HEK293 (cell line): Measurements from ENCODE around the gene TBC1D16.

Experiments
- CTCF ChIA-PET: fragments of 350-600 bp; formaldehyde crosslinking; extraction: SDS; loops from one replicate; lab custom pipeline; 2021; ENCODE audit warnings: antibody characterized with exemption; lab: Yijun Ruan, JAX
- POLR2A ChIA-PET: fragments of 300-600 bp; formaldehyde crosslinking; extraction: SDS; loops from one replicate; lab custom pipeline; 2020; ENCODE audit warnings: antibody characterized with exemption, inconsistent platforms; lab: Yijun Ruan, JAX
- H3K27ac ChIP-seq: fragments of 200-500 bp; sonication (Bioruptor generic); 2 replicates; pipeline ENCODE4 v1.5.1; 2014; ENCODE audit warnings: low read depth, low read length, control low read depth, inconsistent platforms; ENCODE audit errors: extremely low read depth
- H3K36me3 ChIP-seq, 2 experiments: fragments of 200-500 bp in 1 of 2; sonication (Bioruptor generic) in 1 of 2; 1 replicate in 1 of 2; 2 replicates in 1 of 2; pipeline ENCODE4 v1.5.1; 2014 to 2017; ENCODE audit warnings: inconsistent platforms in 2 of 2, low read length in 2 of 2; ENCODE audit not compliant: control insufficient read depth in 2 of 2, insufficient read depth in 1 of 2
- H3K4me1 ChIP-seq: fragments of 200-500 bp; sonication (Bioruptor generic); 2 replicates; pipeline ENCODE4 v1.5.1; 2014; ENCODE audit warnings: mild to moderate bottlenecking, low read length, inconsistent platforms; ENCODE audit not compliant: control insufficient read depth, insufficient read depth
- H3K4me3 ChIP-seq: 2 replicates; pipeline ENCODE4 v1.5.1; 2011; ENCODE audit warnings: low read depth, mild to moderate bottlenecking, control low read depth, low read length, moderate library complexity
- H3K9me3 ChIP-seq: fragments of 200-500 bp; sonication (Bioruptor generic); 2 replicates; pipeline ENCODE4 v1.5.1; 2014; ENCODE audit warnings: low read depth, low read length, inconsistent platforms; ENCODE audit not compliant: control insufficient read depth, insufficient read depth
- KLF1 ChIP-seq: fragments of 450-650 bp; formaldehyde crosslinking; IDR thresholded peaks from 2 replicates; pipeline ENCODE4 v1.5.1; 2016; ENCODE audit warnings: missing biosample characterization, missing genetic modification characterization
- KLF7 ChIP-seq: fragments of 450-650 bp; formaldehyde crosslinking; IDR thresholded peaks from 2 replicates; pipeline ENCODE4 v1.5.1; 2016; ENCODE audit warnings: missing biosample characterization, missing genetic modification characterization, borderline replicate concordance
- KLF9 ChIP-seq: fragments of 450-650 bp; formaldehyde crosslinking; IDR thresholded peaks from 2 replicates; pipeline ENCODE4 v1.5.1; 2016; ENCODE audit warnings: missing biosample characterization, missing genetic modification characterization, low read depth
- SCRT1 ChIP-seq: fragments of 450-650 bp; formaldehyde crosslinking; IDR thresholded peaks from 2 replicates; pipeline ENCODE4 v1.5.1; 2016; ENCODE audit warnings: missing biosample characterization, missing genetic modification characterization, borderline replicate concordance
- SP2 ChIP-seq: fragments of 450-650 bp; formaldehyde crosslinking; IDR thresholded peaks from 2 replicates; pipeline ENCODE4 v1.5.1; 2016; ENCODE audit warnings: missing biosample characterization, missing genetic modification characterization
- ZNF10 ChIP-seq: fragments of 450-650 bp; formaldehyde crosslinking; IDR thresholded peaks from 2 replicates; pipeline ENCODE4 v1.5.1; 2017; ENCODE audit warnings: missing biosample characterization, missing genetic modification characterization
- ZNF121 ChIP-seq: fragments of 450-650 bp; formaldehyde crosslinking; IDR thresholded peaks from 2 replicates; pipeline ENCODE4 v1.5.1; 2016; ENCODE audit warnings: missing biosample characterization, missing genetic modification characterization
- ZNF140 ChIP-seq: fragments of 450-650 bp; formaldehyde crosslinking; IDR thresholded peaks from 2 replicates; pipeline ENCODE4 v1.5.1; 2016; ENCODE audit warnings: missing biosample characterization, missing genetic modification characterization
- ZNF16 ChIP-seq: fragments of 450-650 bp; formaldehyde crosslinking; IDR thresholded peaks from 2 replicates; pipeline ENCODE4 v1.5.1; 2016; ENCODE audit warnings: low read depth, missing biosample characterization, missing genetic modification characterization
- ZNF335 ChIP-seq: fragments of 450-650 bp; formaldehyde crosslinking; conservative IDR thresholded peaks from 2 replicates; pipeline ENCODE4 v1.5.1; 2016; ENCODE audit warnings: missing biosample characterization, missing genetic modification characterization
- ZNF600 ChIP-seq: fragments of 450-650 bp; formaldehyde crosslinking; IDR thresholded peaks from 2 replicates; pipeline ENCODE4 v1.5.1; 2016; ENCODE audit warnings: missing biosample characterization, missing genetic modification characterization
- ZNF664 ChIP-seq: fragments of 450-650 bp; formaldehyde crosslinking; IDR thresholded peaks from 2 replicates; pipeline ENCODE4 v1.5.1; 2016; ENCODE audit warnings: missing biosample characterization, missing genetic modification characterization
- ZNF707 ChIP-seq: fragments of 450-650 bp; formaldehyde crosslinking; IDR thresholded peaks from 2 replicates; pipeline ENCODE4 v1.5.1; 2016; ENCODE audit warnings: missing biosample characterization, missing genetic modification characterization
- ZSCAN30 ChIP-seq: fragments of 450-650 bp; IDR thresholded peaks from 2 replicates; pipeline ENCODE4 v1.5.1; 2018; ENCODE audit warnings: missing biosample characterization, mild to moderate bottlenecking, missing genetic modification characterization, moderate library complexity
- TF ChIP-seq, protein P1 (sequence below): fragments of 450-650 bp; formaldehyde crosslinking; conservative IDR thresholded peaks from 2 replicates; pipeline ENCODE4 v1.5.1; 2016; ENCODE audit warnings: low read depth, missing biosample characterization, missing genetic modification characterization

The TBC1D16 gene

DNA sequence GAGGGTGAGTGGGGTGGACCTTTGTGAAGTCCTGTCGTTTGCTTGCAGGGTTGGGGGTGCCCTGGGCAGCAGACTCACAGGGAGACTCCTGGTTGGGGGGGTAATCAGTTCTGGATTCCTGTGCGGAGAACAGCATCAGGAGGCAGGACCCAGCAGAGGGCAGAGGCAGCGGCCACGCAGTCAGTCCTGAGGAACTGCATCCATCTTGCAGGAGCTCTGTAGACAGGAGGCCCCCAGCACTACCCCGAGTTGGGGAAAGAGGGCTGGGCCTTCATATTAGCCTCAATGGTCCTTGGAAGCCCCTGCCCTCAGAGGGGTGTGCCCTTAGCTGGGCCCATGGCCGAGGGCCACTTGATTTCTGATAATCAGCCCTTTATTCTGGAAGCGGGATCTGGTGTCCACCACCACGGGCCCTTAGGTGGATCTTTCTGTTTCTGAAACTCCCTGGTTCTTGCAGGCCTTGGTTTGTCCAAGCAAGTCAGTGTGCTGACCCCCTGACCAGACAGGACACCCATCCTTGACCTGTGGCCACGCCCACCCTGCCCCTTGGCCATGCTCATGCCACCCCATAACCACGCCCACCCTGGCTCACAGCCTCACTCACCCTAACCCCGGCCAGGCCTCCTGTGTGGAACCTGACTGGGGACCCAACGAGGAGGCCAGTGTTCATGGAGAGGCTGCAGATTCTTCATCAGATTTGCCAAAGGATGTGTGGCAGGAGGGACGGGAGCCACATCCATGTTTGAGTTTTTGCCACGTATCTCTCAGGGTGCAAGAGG, 122.9 kb downstream of the TBC1D16 start:
- no peaks in the 10 kb centered on the region for H3K9me3 ChIP-seq
- no peak overlapping the region for H3K27ac ChIP-seq
- no peaks in the 10 kb centered on the region for H3K36me3 ChIP-seq
- H3K4me1 ChIP-seq, result no peaks in the 10 kb centered on the region
- H3K4me3 ChIP-seq, result no peak overlapping the region
- CTCF ChIA-PET, result interaction anchor here (1.2 kb wide), 1 partner anchor 11 kb away, joined by 4 read pairs; no protein-coding TSS in a partner anchor
- POLR2A ChIA-PET, result no interaction called here
- no peak for TF ChIP-seq ZSCAN30 (tag by site-specific recombination)
- no peak for TF ChIP-seq KLF7 (tag by site-specific recombination)
- TF ChIP-seq ZNF10 (tag by site-specific recombination), result no peak
- no peak for TF ChIP-seq ZNF707 (tag by site-specific recombination)
- no peak for TF ChIP-seq SP2 (tag by site-specific recombination)
- no peak for TF ChIP-seq ZNF140 (tag by site-specific recombination)
- TF ChIP-seq KLF9, result peak; percentile 52

DNA sequence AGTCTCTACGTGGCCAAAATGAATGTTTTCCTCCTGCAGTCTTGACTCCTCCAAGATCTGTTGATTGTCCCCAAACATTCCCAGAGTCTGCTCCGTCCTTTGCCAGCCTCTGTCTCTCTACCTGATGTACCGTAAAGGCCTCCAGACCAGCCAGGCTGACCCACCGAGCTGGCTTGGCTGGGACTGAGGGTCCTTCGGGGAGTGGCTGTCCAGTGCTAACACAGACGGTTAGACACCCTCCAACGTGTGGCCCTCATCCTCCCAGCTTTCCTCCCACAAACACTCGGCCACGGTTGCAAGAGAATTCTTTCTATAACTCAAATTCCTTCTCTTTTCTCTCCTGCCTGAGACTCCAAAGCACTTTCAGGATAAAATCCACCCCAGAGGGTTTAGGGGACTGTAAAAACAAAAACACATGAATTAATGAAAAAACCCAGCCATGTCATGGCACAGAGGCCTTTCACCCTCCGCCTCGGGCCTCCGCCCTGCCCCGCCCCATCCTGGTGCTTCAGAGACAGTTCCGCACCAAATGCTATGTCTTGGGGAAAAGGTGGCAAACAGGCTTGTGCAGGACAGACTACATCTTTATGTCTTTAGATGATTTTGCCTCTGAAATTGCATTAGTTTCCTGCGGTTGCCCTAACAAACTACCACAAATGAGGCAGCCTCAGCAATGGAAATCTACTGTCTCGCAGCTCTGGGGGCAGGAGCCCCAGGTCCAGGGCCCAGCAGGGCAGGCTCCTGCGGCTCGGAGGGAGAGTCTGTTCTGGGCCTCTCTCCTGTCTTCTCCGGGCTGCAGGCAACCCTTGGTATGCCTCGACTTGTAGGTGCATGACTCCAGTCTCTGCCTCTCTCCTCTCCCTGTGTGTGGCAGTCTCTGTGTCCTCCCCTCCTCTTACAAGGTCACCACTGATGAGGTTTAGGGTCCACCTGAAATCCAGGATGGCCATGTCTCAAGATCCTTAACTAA, 124.0 kb downstream of the TBC1D16 start:
- ChIA-PET CTCF (interaction anchor here (0.6 to 1.0 kb wide), 2 partner anchors 12 to 158 kb away, joined by 3 read pairs; no protein-coding TSS in a partner anchor), POLR2A (no interaction called here)
- no peaks in the 10 kb centered on the region for H3K9me3 ChIP-seq
- TF ChIP-seq ZNF664 (tag by site-specific recombination) (no peak), KLF1 (tag by site-specific recombination) (0 out of 2 replicates have a peak, but pooled peaks have one; percentile 34)
- H3K4me1 ChIP-seq, result no peaks in the 10 kb centered on the region
- no peak overlapping the region for H3K4me3 ChIP-seq
- H3K27ac ChIP-seq, result no peak overlapping the region
- H3K36me3 ChIP-seq, result no peaks in the 10 kb centered on the region

DNA sequence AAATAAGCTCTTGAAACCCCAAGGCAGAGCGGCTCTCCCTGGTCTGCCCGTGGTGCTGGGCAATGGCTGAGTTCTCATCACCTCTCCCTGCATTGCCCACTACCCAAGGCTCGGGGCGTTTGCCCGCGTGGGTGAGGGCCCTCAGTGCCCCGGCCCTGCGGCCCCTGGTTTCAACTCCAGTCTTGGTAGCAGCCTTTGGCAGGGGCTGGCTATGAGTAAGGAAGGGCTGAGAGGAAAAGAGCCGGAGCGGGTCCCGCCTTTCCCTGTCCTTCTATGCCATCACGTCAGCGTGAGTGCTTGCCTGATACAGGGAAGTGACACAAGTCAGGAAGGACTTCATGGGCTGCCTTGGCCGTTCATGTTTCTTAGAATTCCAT, 124.7 kb downstream of the TBC1D16 start:
- H3K4me3 ChIP-seq, result no peak overlapping the region
- H3K9me3 ChIP-seq, result no peaks in the 10 kb centered on the region
- ChIA-PET CTCF (interaction anchor here (0.6 to 1.0 kb wide), 3 partner anchors 13 to 157 kb away, joined by 3 read pairs; no protein-coding TSS in a partner anchor), POLR2A (no interaction called here)
- no peak overlapping the region for H3K27ac ChIP-seq
- TF ChIP-seq ZNF600 (0 out of 2 replicates have a peak, but pooled peaks have one; percentile 12), SCRT1 (tag by site-specific recombination) (no peak), KLF1 (tag by site-specific recombination) (no peak), ZNF16 (no peak)
- H3K36me3 ChIP-seq, result no peaks in the 10 kb centered on the region
- no peaks in the 10 kb centered on the region for H3K4me1 ChIP-seq

DNA sequence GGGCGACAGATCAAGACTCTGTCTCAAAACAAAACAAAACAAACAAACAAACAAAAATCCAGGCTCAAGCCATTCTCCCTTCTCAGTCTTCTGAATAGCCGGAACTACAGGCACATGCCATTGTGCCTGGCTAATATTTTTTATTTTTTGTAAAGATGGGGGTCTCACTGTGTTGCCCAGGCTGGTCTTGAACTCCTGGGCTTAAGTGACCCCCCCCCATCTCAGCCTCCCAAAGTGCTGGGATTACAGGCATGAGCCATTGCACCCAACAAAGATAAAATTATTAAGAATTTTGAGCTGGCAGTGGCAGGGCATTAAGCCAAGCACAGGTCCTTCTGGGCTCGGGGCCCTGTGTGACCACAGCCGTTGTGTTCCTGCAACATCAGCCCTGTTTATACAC, 126.6 kb downstream of the TBC1D16 start:
- ChIA-PET POLR2A (interaction anchor here (1.6 kb wide), 1 partner anchor 70 kb away, joined by 7 read pairs; the partner anchor contains the start of gene CBX4), CTCF (interaction anchor here (0.7 to 1.9 kb wide), 5 partner anchors 13 to 978 kb away, joined by 3 to 8 read pairs (median 4); partner anchors contain the start of gene CBX4)
- no peaks in the 10 kb centered on the region for H3K36me3 ChIP-seq
- TF ChIP-seq ZNF335 (tag by site-specific recombination) (peak; percentile 51), ZNF121 (tag by site-specific recombination) (peak; percentile 72; the same call in 1 of the 2 replicates)
- TF ChIP-seq, protein P1, sequence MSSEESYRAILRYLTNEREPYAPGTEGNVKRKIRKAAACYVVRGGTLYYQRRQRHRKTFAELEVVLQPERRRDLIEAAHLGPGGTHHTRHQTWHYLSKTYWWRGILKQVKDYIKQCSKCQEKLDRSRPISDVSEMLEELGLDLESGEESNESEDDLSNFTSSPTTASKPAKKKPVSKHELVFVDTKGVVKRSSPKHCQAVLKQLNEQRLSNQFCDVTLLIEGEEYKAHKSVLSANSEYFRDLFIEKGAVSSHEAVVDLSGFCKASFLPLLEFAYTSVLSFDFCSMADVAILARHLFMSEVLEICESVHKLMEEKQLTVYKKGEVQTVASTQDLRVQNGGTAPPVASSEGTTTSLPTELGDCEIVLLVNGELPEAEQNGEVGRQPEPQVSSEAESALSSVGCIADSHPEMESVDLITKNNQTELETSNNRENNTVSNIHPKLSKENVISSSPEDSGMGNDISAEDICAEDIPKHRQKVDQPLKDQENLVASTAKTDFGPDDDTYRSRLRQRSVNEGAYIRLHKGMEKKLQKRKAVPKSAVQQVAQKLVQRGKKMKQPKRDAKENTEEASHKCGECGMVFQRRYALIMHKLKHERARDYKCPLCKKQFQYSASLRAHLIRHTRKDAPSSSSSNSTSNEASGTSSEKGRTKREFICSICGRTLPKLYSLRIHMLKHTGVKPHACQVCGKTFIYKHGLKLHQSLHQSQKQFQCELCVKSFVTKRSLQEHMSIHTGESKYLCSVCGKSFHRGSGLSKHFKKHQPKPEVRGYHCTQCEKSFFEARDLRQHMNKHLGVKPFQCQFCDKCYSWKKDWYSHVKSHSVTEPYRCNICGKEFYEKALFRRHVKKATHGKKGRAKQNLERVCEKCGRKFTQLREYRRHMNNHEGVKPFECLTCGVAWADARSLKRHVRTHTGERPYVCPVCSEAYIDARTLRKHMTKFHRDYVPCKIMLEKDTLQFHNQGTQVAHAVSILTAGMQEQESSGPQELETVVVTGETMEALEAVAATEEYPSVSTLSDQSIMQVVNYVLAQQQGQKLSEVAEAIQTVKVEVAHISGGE (tag by site-specific recombination), result no peak
- no peak overlapping the region for H3K27ac ChIP-seq
- no peaks in the 10 kb centered on the region; the same call in 1 of the 2 replicates for H3K4me1 ChIP-seq
- H3K9me3 ChIP-seq, result no peaks in the 10 kb centered on the region
- H3K4me3 ChIP-seq, result no peak overlapping the region
